ENCODE results near the gene GIT1. TPM values are rescaled to one million over a fixed set of nuclear protein-coding genes. Genes with fewer than 3 reads are reported as not detected.

The GIT1 gene
- total RNA-seq, 1 experiment from 2014 or later = 120 TPM

- ChIA-PET POLR2A (ENCODE audit: low non-redundant PET) (no interaction called here), CTCF (no interaction called here)
- TF ChIP-seq CTCF (conservative IDR thresholded peaks at IDR 0.05; ENCODE audit: low read depth, low read length) (no peak), EZH2 (IDR thresholded peaks at IDR 0.05; ENCODE audit: borderline replicate concordance, low read depth, low read length, poor library complexity, severe bottlenecking) (no peak)
- intact Hi-C loops (cut with micrococcal nuclease; ENCODE audit: unreplicated experiment) = no loop called here
- H3K36me3 ChIP-seq (ENCODE audit: insufficient read depth, low read length, poor library complexity, severe bottlenecking) = no peaks in the 10 kb centered on the region
- DNase-seq (ENCODE audit: low spot score) = no peak
- H3K9me3 ChIP-seq (ENCODE audit: low read depth, low read length, poor library complexity, severe bottlenecking) = no peaks in the 10 kb centered on the region
- no peak overlapping the region for H3K4me3 ChIP-seq (ENCODE audit: low read depth, low read length, poor library complexity, severe bottlenecking)
- peaks cover 57% of the 10 kb centered on the region for H3K4me1 ChIP-seq (ENCODE audit: insufficient read depth, low read length, poor library complexity, severe bottlenecking)
- no peak overlapping the region for H3K27ac ChIP-seq (ENCODE audit: low read depth, low read length, poor library complexity, severe bottlenecking)
- no peaks in the 10 kb centered on the region for H3K27me3 ChIP-seq (replicated peaks; ENCODE audit: insufficient read depth, low read depth, low read length, poor library complexity)
- no TSS peak for BruUV-seq (replicated peaks)
Observed at GRCh38 chr17:29597361-29598172, 8.1 kb upstream of the GIT1 start.

DNA sequence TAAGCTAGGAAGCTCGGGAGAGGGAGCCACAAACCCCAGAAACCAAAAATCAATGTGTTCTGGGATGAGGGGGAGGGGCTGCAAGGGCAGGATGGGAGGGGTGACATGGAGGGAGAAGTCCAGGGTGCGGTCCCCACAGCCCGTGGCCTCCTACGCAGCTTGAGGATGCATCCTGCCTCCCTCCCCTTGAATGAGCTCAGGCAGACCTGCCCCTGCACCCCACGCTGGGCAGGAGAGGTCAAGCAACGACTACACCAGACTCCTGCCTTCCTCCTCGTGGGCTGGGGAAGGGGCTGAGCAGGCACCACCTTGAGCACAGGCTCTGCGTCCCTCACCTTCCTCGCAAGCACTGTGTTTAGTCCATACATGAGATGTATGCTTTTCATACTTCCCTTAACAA is 7.4 kb upstream of the GIT1 start:
- POLR2A ChIA-PET (ENCODE audit: low non-redundant PET) = no interaction called here
- no peak for DNase-seq (ENCODE audit: low spot score)
- BruUV-seq (replicated peaks) = no TSS peak
- no peaks in the 10 kb centered on the region for H3K36me3 ChIP-seq (ENCODE audit: insufficient read depth, low read length, poor library complexity, severe bottlenecking)
- H3K27me3 ChIP-seq (replicated peaks; ENCODE audit: insufficient read depth, low read depth, low read length, poor library complexity) = no peaks in the 10 kb centered on the region
- no peak overlapping the region for H3K4me3 ChIP-seq (ENCODE audit: low read depth, low read length, poor library complexity, severe bottlenecking)
- intact Hi-C loops (cut with micrococcal nuclease; ENCODE audit: unreplicated experiment) = no loop called here
- TF ChIP-seq CTCF (conservative IDR thresholded peaks at IDR 0.05; ENCODE audit: low read depth, low read length) (no peak), EZH2 (IDR thresholded peaks at IDR 0.05; ENCODE audit: borderline replicate concordance, low read depth, low read length, poor library complexity, severe bottlenecking) (no peak)
- H3K27ac ChIP-seq (ENCODE audit: low read depth, low read length, poor library complexity, severe bottlenecking) = no peak overlapping the region
- H3K9me3 ChIP-seq (ENCODE audit: low read depth, low read length, poor library complexity, severe bottlenecking) = no peaks in the 10 kb centered on the region
- H3K4me1 ChIP-seq (ENCODE audit: insufficient read depth, low read length, poor library complexity, severe bottlenecking) = peaks cover 64% of the 10 kb centered on the region
- CTCF ChIA-PET = no interaction called here

GRCh38 chr17:29595943-29596774 is 6.7 kb upstream of the GIT1 start:
- POLR2A ChIA-PET (ENCODE audit: low non-redundant PET) = no interaction called here
- no peaks in the 10 kb centered on the region for H3K36me3 ChIP-seq (ENCODE audit: insufficient read depth, low read length, poor library complexity, severe bottlenecking)
- H3K4me3 ChIP-seq (ENCODE audit: low read depth, low read length, poor library complexity, severe bottlenecking) = no peak overlapping the region
- no peaks in the 10 kb centered on the region for H3K27me3 ChIP-seq (replicated peaks; ENCODE audit: insufficient read depth, low read depth, low read length, poor library complexity)
- TF ChIP-seq EZH2 (IDR thresholded peaks at IDR 0.05; ENCODE audit: borderline replicate concordance, low read depth, low read length, poor library complexity, severe bottlenecking) (no peak), CTCF (conservative IDR thresholded peaks at IDR 0.05; ENCODE audit: low read depth, low read length) (no peak)
- no peaks in the 10 kb centered on the region for H3K9me3 ChIP-seq (ENCODE audit: low read depth, low read length, poor library complexity, severe bottlenecking)
- H3K4me1 ChIP-seq (ENCODE audit: insufficient read depth, low read length, poor library complexity, severe bottlenecking) = peaks cover 64% of the 10 kb centered on the region
- intact Hi-C loops (cut with micrococcal nuclease; ENCODE audit: unreplicated experiment) = no loop called here
- CTCF ChIA-PET = no interaction called here
- no peak for DNase-seq (ENCODE audit: low spot score)
- H3K27ac ChIP-seq (ENCODE audit: low read depth, low read length, poor library complexity, severe bottlenecking) = peak overlapping the region; percentile 90
- no TSS peak for BruUV-seq (replicated peaks)

Data from A673 (cell line).